Measurements from ENCODE around the gene LTBP1. TPM values are rescaled to one million over a fixed set of nuclear protein-coding genes. Genes with fewer than 3 reads are reported as not detected.

Gene LTBP1
- total RNA-seq, 2 experiments from 2014 or later = 0.18 TPM; not detected in 1

DNA sequence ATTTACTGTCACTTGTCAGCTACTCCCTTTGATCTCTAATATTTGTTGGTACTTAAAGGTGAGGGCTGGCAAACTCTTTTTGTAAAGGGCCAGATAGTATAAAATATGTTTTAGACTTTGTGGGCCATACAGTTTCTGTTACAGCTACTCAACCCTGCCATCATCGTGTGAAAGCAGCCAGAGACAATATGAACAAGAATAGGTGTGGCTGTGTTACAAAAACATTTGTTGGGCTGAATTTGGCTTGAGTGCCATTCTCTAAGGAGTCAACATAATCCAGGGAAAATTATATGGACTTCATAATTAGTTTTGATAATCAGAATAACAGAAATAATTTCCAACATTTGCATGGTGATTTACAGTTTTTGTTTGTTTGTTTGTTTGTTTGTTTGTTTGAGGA lies 190.6 kb downstream of the LTBP1 start:
- POLR2A ChIA-PET = no interaction called here
- intact Hi-C loops (cut with micrococcal nuclease) = no loop called here
- H3K4me1 Mint-ChIP-seq (ENCODE audit: low read depth) = no peaks in the 10 kb centered on the region
- H3K27me3 Mint-ChIP-seq = peaks cover 1% of the 10 kb centered on the region
- H3K4me3 Mint-ChIP-seq = no peak overlapping the region
- CTCF ChIA-PET = no interaction called here
- ATAC-seq (no peak), DNase-seq (no peak)
- no peaks in the 10 kb centered on the region for H3K9me3 Mint-ChIP-seq
- TF ChIP-seq, protein P1, sequence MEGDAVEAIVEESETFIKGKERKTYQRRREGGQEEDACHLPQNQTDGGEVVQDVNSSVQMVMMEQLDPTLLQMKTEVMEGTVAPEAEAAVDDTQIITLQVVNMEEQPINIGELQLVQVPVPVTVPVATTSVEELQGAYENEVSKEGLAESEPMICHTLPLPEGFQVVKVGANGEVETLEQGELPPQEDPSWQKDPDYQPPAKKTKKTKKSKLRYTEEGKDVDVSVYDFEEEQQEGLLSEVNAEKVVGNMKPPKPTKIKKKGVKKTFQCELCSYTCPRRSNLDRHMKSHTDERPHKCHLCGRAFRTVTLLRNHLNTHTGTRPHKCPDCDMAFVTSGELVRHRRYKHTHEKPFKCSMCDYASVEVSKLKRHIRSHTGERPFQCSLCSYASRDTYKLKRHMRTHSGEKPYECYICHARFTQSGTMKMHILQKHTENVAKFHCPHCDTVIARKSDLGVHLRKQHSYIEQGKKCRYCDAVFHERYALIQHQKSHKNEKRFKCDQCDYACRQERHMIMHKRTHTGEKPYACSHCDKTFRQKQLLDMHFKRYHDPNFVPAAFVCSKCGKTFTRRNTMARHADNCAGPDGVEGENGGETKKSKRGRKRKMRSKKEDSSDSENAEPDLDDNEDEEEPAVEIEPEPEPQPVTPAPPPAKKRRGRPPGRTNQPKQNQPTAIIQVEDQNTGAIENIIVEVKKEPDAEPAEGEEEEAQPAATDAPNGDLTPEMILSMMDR (IDR thresholded peaks at IDR 0.05) = no peak
- no peaks in the 10 kb centered on the region for H3K36me3 Mint-ChIP-seq (ENCODE audit: low read depth)
- no peak overlapping the region for H3K27ac Mint-ChIP-seq

DNA sequence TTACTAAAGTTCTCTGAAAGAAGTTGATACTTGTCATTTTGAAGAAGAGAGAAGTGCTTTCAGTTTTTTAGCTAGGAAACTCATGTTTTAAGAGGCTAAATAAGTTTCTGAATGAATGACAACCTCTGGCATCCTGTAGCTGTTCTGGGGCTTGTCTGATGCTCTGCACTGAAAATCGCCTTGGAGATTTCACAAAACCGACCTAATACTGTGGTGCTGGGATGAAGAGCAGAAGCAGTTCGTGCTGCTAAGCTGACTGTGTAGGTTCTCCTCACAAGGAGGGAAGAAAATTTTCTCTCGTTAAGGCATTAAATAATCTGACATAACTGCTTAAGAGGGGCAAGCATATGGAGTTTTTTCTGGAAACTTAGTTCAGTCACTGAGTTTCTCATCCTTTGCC lies 193.2 kb downstream of the LTBP1 start:
- no peaks in the 10 kb centered on the region for H3K36me3 Mint-ChIP-seq (ENCODE audit: low read depth)

DNA sequence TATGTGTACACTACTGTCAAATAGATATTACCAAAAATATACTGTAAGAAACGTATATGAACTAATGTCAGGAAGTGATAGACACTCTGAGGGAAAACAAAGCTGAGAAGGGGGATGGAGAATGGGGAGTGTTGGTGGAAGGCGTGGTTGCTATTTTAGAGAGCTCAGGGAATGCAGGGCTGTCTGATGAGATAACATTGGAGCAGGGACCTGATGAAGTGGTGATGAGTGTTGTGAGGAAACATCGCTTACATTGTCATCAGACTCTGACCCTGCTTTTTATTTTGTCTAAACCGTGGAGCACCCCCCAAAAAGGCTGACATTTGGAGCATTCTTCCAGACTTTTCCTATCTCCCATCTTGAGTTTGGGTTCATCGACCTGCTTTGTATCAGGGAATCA lies 194.7 kb downstream of the LTBP1 start:
- Mint-ChIP-seq H3K9me3 (no peaks in the 10 kb centered on the region), H3K27ac (no peak overlapping the region), H3K4me3 (no peak overlapping the region), H3K36me3 (ENCODE audit: low read depth) (no peaks in the 10 kb centered on the region), H3K27me3 (peaks cover 3% of the 10 kb centered on the region), H3K4me1 (ENCODE audit: low read depth) (no peaks in the 10 kb centered on the region)
- ATAC-seq (no peak), DNase-seq (no peak)
- intact Hi-C loops (cut with micrococcal nuclease) = no loop called here
- ChIA-PET POLR2A (no interaction called here), CTCF (no interaction called here)
- TF ChIP-seq, protein P1 (IDR thresholded peaks at IDR 0.05) = no peak

More for the DNA sequence above, 193.2 kb downstream of the LTBP1 start:
- Mint-ChIP-seq H3K4me1 (ENCODE audit: low read depth) (no peaks in the 10 kb centered on the region), H3K27ac (no peak overlapping the region), H3K4me3 (no peak overlapping the region), H3K9me3 (no peaks in the 10 kb centered on the region), H3K27me3 (peaks cover 1% of the 10 kb centered on the region)
- ATAC-seq = no peak
- TF ChIP-seq, protein P1 (IDR thresholded peaks at IDR 0.05) = no peak
- ChIA-PET CTCF (interaction anchor here (0.6 kb wide), 1 partner anchor 13 kb away, joined by 3 read pairs; no protein-coding TSS in a partner anchor), POLR2A (no interaction called here)
- intact Hi-C loops (cut with micrococcal nuclease) = no loop called here
- DNase-seq = no peak

DNA sequence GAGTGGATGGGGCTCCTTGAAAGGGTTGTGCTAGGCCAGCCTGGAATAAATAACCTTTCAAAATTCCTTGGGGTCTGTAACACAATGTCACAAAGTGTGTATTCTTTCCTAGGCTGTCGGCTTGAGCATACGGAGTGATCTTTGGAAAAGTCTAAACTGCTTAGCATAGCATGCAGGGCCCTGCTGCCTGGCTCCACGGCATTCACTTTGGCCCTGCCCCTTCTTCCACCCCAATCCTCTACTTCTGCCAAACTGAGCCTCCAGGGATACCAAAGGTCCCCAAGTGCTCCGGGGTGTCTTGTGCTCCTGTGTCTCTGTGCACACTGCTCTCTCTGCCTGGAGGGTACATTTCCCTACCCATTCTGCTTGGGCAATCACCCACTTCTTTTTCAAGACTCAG lies 196.1 kb downstream of the LTBP1 start:
- ChIA-PET POLR2A (no interaction called here), CTCF (no interaction called here)
- no peak for DNase-seq
- intact Hi-C loops (cut with micrococcal nuclease) = no loop called here
- H3K9me3 Mint-ChIP-seq = no peaks in the 10 kb centered on the region
- H3K27me3 Mint-ChIP-seq = peaks cover 3% of the 10 kb centered on the region
- no peak overlapping the region for H3K27ac Mint-ChIP-seq
- H3K36me3 Mint-ChIP-seq (ENCODE audit: low read depth) = no peaks in the 10 kb centered on the region
- TF ChIP-seq, protein P1 (IDR thresholded peaks at IDR 0.05) = no peak
- no peak overlapping the region for H3K4me3 Mint-ChIP-seq
- H3K4me1 Mint-ChIP-seq (ENCODE audit: low read depth) = no peaks in the 10 kb centered on the region
- ATAC-seq = no peak

DNA sequence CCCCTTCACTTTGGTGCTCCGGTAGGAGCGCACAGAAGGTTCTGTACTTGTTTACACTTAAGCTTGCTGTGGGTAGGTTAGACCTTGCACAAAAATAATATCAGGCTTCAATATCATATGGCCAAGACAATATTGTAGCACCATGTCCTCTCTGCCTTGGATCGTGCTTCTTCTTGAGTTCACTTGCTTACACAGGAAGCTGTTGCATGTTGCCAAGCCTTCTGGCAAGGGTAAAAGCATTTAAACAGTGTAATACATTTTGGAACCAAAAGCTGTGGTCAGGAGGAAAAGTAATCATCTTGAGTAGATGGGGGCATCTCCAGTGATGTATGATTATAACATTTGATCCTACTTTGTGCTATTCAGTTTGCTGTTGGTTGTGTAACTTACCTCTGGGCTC lies 197.5 kb downstream of the LTBP1 start:
- no peaks in the 10 kb centered on the region for H3K4me1 Mint-ChIP-seq (ENCODE audit: low read depth)
- CTCF ChIA-PET = no interaction called here
- ATAC-seq (no peak), DNase-seq (no peak)
- POLR2A ChIA-PET = no interaction called here
- peaks cover 5% of the 10 kb centered on the region for H3K27me3 Mint-ChIP-seq
- no peaks in the 10 kb centered on the region for H3K9me3 Mint-ChIP-seq
- intact Hi-C loops (cut with micrococcal nuclease) = no loop called here
- TF ChIP-seq, protein P1 (IDR thresholded peaks at IDR 0.05) = no peak
- no peak overlapping the region for H3K4me3 Mint-ChIP-seq
- H3K36me3 Mint-ChIP-seq (ENCODE audit: low read depth) = no peaks in the 10 kb centered on the region
- H3K27ac Mint-ChIP-seq = no peak overlapping the region
